ENCODE results near the gene SRC. TPM values are rescaled to one million over a fixed set of nuclear protein-coding genes. Genes with fewer than 3 reads are reported as not detected.

SRC gene
- total RNA-seq, 1 experiment from 2014 or later = 42.3 TPM

- Histone ChIP-seq H3K36me3 (ENCODE audit: control insufficient read depth in 1 of 2, insufficient read depth in 2 of 2, low read length in 2 of 2) (peaks cover 0 to 14% of the 10 kb centered on the region in 2 experiments), H3K27ac (ENCODE audit: low read depth, low read length) (no peak overlapping the region), H3K4me3 (replicated peaks in 1 of 2; ENCODE audit: low read depth in 1 of 2, low read length in 2 of 2) (no peak overlapping the region), H3K9me3 (ENCODE audit: control insufficient read depth in 1 of 2, insufficient read depth in 1 of 2, low read depth in 1 of 2, low read length in 2 of 2) (no peaks in the 10 kb centered on the region), H3K27me3 (ENCODE audit: insufficient read depth, low read length) (no peaks in the 10 kb centered on the region), H3K9me2 (ENCODE audit: insufficient read depth) (no peaks in the 10 kb centered on the region), H2AFZ (ENCODE audit: low read depth, low read length, poor library complexity, severe bottlenecking) (no peak overlapping the region), H3K9ac (ENCODE audit: low read length) (no peak overlapping the region), H3K4me2 (ENCODE audit: low read length) (no peak overlapping the region), H3K79me2 (ENCODE audit: insufficient read depth, low read length) (peaks cover 39% of the 10 kb centered on the region), H4K20me1 (ENCODE audit: insufficient read depth) (no peaks in the 10 kb centered on the region), H3K4me1 (ENCODE audit: control insufficient read depth in 1 of 2, insufficient read depth in 2 of 2, low read length in 2 of 2) (no peaks in the 10 kb centered on the region; a peak in 1 of 4 replicates)
- ChIA-PET RAD21 (ENCODE audit: low non-redundant PET in 1 of 2, low total read pairs in 2 of 2, uncharacterized antibody in 2 of 2, unreplicated experiment in 2 of 2) (no interaction called here), CTCF (no interaction called here), POLR2A (no interaction called here)
- BruUV-seq (replicated peaks) = no TSS peak
- no peak for DNase-seq (ENCODE audit: low read depth, low spot score)
- TF ChIP-seq CEBPB (IDR thresholded peaks at IDR 0.05; ENCODE audit: low read depth) = no peak
- ATAC-seq = no peak
- intact Hi-C loops (cut with micrococcal nuclease) = no loop called here
These were observed 31.8 kb upstream of the SRC start for GRCh38 chr20:37314099-37314498.

- Histone ChIP-seq H3K27me3 (ENCODE audit: insufficient read depth, low read length) (no peaks in the 10 kb centered on the region), H2AFZ (ENCODE audit: low read depth, low read length, poor library complexity, severe bottlenecking) (no peak overlapping the region), H3K9me2 (ENCODE audit: insufficient read depth) (no peaks in the 10 kb centered on the region), H4K20me1 (ENCODE audit: insufficient read depth) (no peaks in the 10 kb centered on the region), H3K4me2 (ENCODE audit: low read length) (no peak overlapping the region), H3K4me3 (replicated peaks in 1 of 2; ENCODE audit: low read depth in 1 of 2, low read length in 2 of 2) (no peak overlapping the region), H3K36me3 (ENCODE audit: control insufficient read depth in 1 of 2, insufficient read depth in 2 of 2, low read length in 2 of 2) (peaks cover 0 to 14% of the 10 kb centered on the region in 2 experiments), H3K79me2 (ENCODE audit: insufficient read depth, low read length) (peaks cover 35% of the 10 kb centered on the region), H3K9me3 (ENCODE audit: control insufficient read depth in 1 of 2, insufficient read depth in 1 of 2, low read depth in 1 of 2, low read length in 2 of 2) (no peaks in the 10 kb centered on the region), H3K27ac (ENCODE audit: low read depth, low read length) (no peak overlapping the region), H3K9ac (ENCODE audit: low read length) (no peak overlapping the region), H3K4me1 (ENCODE audit: control insufficient read depth in 1 of 2, insufficient read depth in 2 of 2, low read length in 2 of 2) (no peaks in the 10 kb centered on the region; a peak in 1 of 4 replicates)
- intact Hi-C loops (cut with micrococcal nuclease) = no loop called here
- ATAC-seq (no peak), DNase-seq (ENCODE audit: low read depth, low spot score) (no peak)
- POLR2A ChIA-PET = no interaction called here
- CTCF ChIA-PET = no interaction called here
- RAD21 ChIA-PET (ENCODE audit: low non-redundant PET in 1 of 2, low total read pairs in 2 of 2, uncharacterized antibody in 2 of 2, unreplicated experiment in 2 of 2) = no interaction called here
- TF ChIP-seq ELF1 (IDR thresholded peaks at IDR 0.05; ENCODE audit: borderline replicate concordance, low read depth) (no peak), ZBTB33 (IDR thresholded peaks at IDR 0.05; ENCODE audit: extremely low read depth, insufficient replicate concordance, low read length) (no peak), POLR2A (IDR thresholded peaks at IDR 0.05; ENCODE audit: borderline replicate concordance, extremely low read depth, insufficient read depth, insufficient read length) (no peak), ATF3 (IDR thresholded peaks at IDR 0.05) (no peak)
- BruUV-seq (replicated peaks) = no TSS peak
These were observed 31.3 kb upstream of the SRC start for GRCh38 chr20:37314617-37315016.

Measured in HCT116 (cell line).